GM10847 (cell line): ENCODE measurements around the gene PTPA.
A peak's percentile ranks its signal among the peaks of the same experiment; 100 is the strongest.

Experiments used
- POLR2A ChIP-seq: IDR thresholded peaks from 2 replicates; pipeline ENCODE4 v1.6.1; 2011; ENCODE audit not compliant: insufficient read length; ENCODE audit errors: extremely low read depth

The PTPA gene

GRCh38 chr9:129173296-129174101 is 62.3 kb downstream of the PTPA start:
- TF ChIP-seq POLR2A: no peak

- TF ChIP-seq POLR2A: no peak
These were observed 63.0 kb downstream of the PTPA start for GRCh38 chr9:129174102-129174723.

GRCh38 chr9:129174724-129175514 is 63.7 kb downstream of the PTPA start:
- TF ChIP-seq POLR2A: no peak

- TF ChIP-seq POLR2A: no peak
These were observed 64.3 kb downstream of the PTPA start for GRCh38 chr9:129175515-129175824.

DNA sequence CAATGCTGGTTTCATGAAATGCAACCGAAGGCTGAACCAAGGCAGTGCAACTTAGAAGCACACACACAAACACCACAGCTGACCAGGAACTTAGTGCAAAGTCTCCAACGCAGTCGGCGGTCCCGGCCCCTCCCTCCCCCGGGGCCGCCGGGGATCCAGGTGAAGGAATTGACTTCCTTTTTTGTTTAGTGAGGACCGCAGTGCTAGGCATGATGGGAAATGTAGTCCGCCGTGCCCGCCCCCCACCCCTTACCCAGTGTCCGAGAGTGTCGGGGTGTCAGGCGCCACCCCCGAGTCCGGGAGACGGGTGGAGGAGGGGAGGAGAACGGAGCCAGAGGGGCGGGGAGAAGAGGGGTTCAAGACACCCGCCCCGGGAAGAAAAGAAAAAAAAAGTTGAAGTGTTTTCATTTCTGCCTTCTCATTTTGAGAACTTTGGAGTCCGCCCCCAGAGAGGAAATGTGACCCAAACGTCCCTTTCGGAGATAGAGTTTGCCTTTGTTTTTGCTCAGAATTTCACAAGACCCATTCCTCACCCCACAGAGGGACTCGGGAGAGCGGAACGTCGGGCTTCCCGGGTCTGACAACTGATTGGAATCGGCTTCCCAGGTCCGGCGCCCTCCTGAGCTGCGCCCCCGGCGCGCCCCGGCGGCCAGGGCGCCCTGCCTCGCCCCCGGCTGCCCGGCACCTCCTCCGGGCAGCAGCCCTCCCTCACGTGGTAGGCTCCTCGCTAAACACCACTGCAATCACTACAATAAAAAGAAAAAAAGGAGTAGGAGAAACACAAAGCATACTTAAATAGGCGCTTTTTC is 64.8 kb downstream of the PTPA start:
- TF ChIP-seq POLR2A: no peak

DNA sequence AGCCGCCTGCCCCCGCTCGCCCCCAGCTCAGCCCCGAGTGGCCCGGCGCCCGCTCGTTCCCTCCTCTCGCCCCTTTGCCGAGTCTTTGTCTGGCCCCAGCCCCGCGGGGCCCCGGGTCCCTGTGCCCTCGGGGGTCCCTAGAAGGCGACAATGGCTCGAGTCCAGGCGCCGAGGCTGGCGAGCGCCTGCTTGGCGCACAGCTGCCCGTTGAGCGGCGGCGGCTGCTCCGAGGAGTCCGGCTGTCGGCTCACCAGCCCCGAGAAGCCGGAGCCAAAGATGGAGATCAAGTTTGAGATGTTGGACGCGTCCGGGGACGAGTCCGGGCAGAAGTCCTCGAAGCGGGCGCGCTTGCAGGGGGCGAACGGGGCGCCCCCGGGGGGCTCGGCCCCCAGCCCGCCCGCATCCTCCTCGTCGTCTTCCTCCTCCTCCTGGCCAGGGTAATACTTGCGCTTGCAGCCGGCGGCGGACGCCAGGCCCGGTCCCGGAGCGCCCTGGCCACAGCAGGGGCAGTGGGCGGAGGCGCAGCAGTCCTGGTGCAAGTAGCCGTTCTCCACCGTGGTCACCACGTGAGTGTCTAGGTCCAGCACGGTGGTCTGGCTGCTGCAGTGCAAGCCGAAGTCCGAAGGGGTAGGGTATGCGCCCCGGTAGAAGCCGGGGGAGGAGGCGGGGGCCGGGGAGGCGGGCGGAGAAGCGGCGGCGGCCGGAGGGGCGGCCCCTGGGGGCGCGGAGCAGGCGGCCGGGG is 65.7 kb downstream of the PTPA start:
- no peak for TF ChIP-seq POLR2A

DNA sequence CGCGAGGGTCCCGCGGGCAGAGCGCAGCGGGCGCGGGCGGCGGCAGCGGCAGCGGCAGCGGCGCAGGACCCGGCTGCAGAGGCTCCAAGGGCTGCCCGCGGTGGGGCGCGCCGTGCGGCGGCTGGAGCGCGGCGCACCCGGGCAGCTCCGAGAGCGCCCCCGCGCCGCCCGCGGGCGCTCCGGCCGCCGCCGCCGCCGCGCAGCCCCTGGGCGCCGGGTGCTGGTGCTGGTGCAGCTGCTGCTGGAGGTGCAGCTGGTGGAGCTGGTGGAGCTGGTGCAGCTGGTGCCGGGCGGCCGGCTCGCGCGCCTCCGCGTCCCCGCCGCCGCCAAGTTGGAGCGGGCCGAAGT is 66.2 kb downstream of the PTPA start:
- no peak for TF ChIP-seq POLR2A

- TF ChIP-seq POLR2A: peak; percentile 94
These were observed 66.8 kb downstream of the PTPA start, which contains the start of gene IER5L for GRCh38 chr9:129177791-129178567. IER5L (minus strand) TSS chr9:129178261; CDS start chr9:129178052, 209 bp downstream.

DNA sequence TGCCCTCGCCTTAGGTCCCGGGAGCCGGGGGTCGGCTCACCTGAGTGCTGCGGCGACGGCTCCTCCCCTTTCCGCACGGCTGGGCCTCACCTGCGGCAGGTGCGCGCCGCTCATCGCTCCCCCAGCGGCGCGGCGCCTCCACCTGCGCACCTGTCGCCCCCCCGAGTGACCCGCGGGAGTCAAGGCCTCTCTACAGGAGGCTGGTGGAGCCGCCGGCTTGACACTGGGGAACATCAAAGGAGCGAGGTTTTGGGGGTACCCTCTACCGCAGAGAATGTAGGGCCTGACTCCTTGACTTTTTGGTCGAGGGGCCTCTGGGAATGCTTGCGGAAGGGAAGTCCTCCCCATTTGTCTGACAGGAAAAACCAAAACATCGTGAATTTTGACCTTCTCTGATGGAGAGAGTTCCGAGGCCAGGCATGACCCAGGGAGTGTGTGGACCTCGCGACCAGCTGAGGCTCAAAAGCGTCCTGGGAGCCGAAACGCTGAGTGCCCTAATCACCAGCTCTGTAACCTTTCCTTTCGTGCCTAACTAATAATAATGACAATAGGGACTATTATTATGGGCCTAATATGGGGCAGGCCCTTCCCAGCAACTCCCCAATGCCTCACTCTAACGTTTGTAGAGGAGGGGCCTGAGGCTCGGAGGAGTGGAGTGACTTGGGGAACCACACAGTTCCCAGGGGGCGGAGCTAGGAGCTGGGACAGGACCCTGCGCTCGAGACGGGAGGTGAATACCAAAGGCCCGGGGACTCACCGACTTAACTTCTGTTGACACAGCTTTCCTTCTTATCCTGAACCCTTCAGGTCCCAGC is 67.6 kb downstream of the PTPA start:
- no peak for TF ChIP-seq POLR2A

DNA sequence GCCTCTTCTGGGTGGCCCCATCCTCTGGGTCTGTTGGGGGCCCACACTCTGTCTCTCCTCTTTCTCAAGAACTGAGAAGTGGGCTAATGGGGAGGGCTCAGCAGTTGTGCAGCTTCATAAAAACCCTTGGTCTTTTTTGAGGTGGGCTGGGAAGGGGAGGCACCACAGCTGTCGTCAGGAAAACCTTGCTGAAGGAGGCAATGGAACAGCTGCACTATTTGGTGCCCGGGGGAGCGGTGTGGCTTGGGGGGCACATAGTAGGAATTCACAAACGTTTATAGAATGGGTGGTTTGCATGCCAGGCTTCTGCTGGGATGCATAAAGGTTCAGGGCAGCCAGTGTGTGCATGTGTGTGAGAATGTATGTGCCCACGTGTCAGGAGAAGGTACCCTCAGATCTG is 70.0 kb downstream of the PTPA start:
- TF ChIP-seq POLR2A: no peak

- no peak for TF ChIP-seq POLR2A
These were observed 70.9 kb downstream of the PTPA start for GRCh38 chr9:129182122-129182521.

DNA sequence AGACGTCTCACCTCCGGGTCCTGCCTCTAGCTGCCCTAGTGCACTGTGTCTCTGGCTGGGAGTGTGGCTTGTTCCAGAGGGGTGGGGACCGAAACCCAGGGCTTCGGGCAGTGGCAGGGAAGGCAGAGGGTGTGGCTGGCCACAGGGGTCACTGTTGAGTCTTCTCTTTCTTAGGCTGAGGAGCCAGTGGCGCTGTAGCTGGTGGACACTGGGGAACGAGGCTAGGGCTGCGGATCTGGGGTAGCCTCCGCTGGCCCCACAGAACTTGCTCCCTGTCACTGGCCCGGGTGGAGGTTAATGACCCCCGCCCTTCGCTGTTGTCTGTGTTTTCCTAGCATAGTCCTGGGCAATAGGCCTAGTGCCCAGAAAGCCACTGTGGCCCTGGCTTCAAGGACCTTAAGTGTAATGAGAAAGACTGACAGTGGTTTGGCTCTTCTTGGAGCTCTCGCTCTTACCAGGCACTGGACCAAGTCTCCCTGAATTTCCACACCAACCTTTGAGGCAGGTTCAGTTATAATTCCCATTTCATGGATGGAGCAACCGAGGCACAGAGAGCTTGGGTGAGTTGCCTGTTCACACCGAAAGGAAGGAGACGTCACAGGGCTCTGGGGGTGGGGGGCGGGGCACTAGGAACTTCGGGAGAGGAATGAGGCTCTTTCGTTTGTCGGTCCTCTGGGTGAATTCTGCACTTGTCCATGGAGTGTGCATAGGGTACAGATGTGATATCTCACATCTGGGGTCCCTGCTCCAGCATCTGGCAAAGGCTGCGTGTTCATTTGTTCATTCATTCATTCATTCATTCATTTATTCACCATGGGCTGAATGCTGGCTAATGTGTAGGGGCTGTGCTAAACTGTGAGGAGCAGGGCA is 71.6 kb downstream of the PTPA start:
- no peak for TF ChIP-seq POLR2A
